Skin of body (tissue), 2 donors: Measurements from ENCODE around the gene ADGRE2. TPM values are rescaled to one million over a fixed set of nuclear protein-coding genes. Genes with fewer than 3 reads are reported as not detected.

Source experiments
- small RNA-seq: library from RNA; depleted of rRNA; stranded (forward); fragments of <200 nt; gene quantifications from one replicate; pipeline ENCODE3, GENCODE V24; 2014; ENCODE audit warnings: low replicate concordance
- total RNA-seq: library from RNA; depleted of rRNA; stranded (reverse); fragments of >200 nt; gene quantifications from one replicate; pipeline ENCODE4 v1.2.3, GENCODE V29; 2014

Gene ADGRE2
- total RNA-seq, 1 donor from 2014 or later, result 1.8 TPM

Small RNA genes lying within 50 kb of the gene (small RNA-seq; reads per million reads assigned to genes)
- gene AC005255.1, result not detected

Other genes with a start within 250 kb of the ADGRE2 start
- gene TECR, start 249.0 kb downstream of the ADGRE2 start, total RNA-seq, result 38.9 TPM
- 152 TPM for gene NDUFB7, start 206.5 kb downstream of the ADGRE2 start, total RNA-seq
- gene CLEC17A, start 195.5 kb downstream of the ADGRE2 start, total RNA-seq, result 0.10 TPM
- gene ADGRE3, start 103.7 kb downstream of the ADGRE2 start, total RNA-seq, result 1.2 TPM
- gene ZNF333, start 88.5 kb downstream of the ADGRE2 start, total RNA-seq, result 17.0 TPM
- not detected for gene OR7A5, start 56.6 kb upstream of the ADGRE2 start, total RNA-seq
- gene OR7C1, start 56.6 kb upstream of the ADGRE2 start, total RNA-seq, result 0.20 TPM
- gene OR7A10, start 70.4 kb upstream of the ADGRE2 start, total RNA-seq, result not detected
- not detected for gene OR7A17, start 107.6 kb upstream of the ADGRE2 start, total RNA-seq
- not detected for gene OR7C2, start 162.9 kb upstream of the ADGRE2 start, total RNA-seq
- 11.4 TPM for gene SLC1A6, start 201.3 kb upstream of the ADGRE2 start, total RNA-seq